Measurements from ENCODE around the gene SPAST.
"Not testable (repeated sequence)": the region's sequence is repeated elsewhere in the genome, so short reads cannot be mapped to it uniquely, and the experiment has no call there.

Gene SPAST

GRCh38 chr2:32063310-32064020 lies at the start of gene SPAST:
Gene SPAST, plus strand, starts transcription at chr2:32063556. Its CDS starts 276 bp downstream, at chr2:32063832.
- DNase-seq = peak; percentile 95

GRCh38 chr2:32018789-32019482 lies 44.4 kb upstream of the SPAST start:
- DNase-seq = not testable (repeated sequence)

GRCh38 chr2:32034198-32034887 lies 29.0 kb upstream of the SPAST start:
- DNase-seq = not testable (repeated sequence)

- DNase-seq = peak; percentile 63
These were observed 23.7 kb upstream of the SPAST start, which contains the start of gene DPY30 for GRCh38 chr2:32039447-32040219. Gene DPY30, minus strand, starts transcription at chr2:32039805. Its CDS starts 349 bp downstream, at chr2:32039456.

GRCh38 chr2:32043561-32043960 lies 19.8 kb upstream of the SPAST start:
- no peak for DNase-seq

GRCh38 chr2:32051836-32052439 lies 11.4 kb upstream of the SPAST start:
- DNase-seq = no peak

- DNase-seq = not testable (repeated sequence)
These were observed 8.8 kb upstream of the SPAST start for GRCh38 chr2:32054583-32054982.

- no peak for DNase-seq
These were observed 5.2 kb upstream of the SPAST start for GRCh38 chr2:32058130-32058529.

GRCh38 chr2:32060266-32060665 lies 3.1 kb upstream of the SPAST start:
- DNase-seq = no peak

GRCh38 chr2:32061430-32061829 lies 1.9 kb upstream of the SPAST start:
- no peak for DNase-seq

GRCh38 chr2:32061973-32062861 lies 1.1 kb upstream of the SPAST start:
- DNase-seq = no peak

- DNase-seq = peak; percentile 13
These were observed 755 bp downstream of the SPAST start for GRCh38 chr2:32064021-32064601.

- no peak for DNase-seq
These were observed 1.4 kb downstream of the SPAST start for GRCh38 chr2:32064713-32065112.

- no peak for DNase-seq
These were observed 4.2 kb downstream of the SPAST start for GRCh38 chr2:32067549-32067948.

- no peak for DNase-seq
These were observed 10.8 kb downstream of the SPAST start for GRCh38 chr2:32074134-32074506.

- no peak for DNase-seq
These were observed 32.3 kb downstream of the SPAST start for GRCh38 chr2:32095671-32096070.

GRCh38 chr2:32108111-32108510 lies 44.8 kb downstream of the SPAST start:
- no peak for DNase-seq

- DNase-seq = no peak
These were observed 54.7 kb downstream of the SPAST start for GRCh38 chr2:32118055-32118454.

- DNase-seq = no peak
These were observed 55.8 kb downstream of the SPAST start for GRCh38 chr2:32119161-32119560.

- no peak for DNase-seq
These were observed 61.3 kb downstream of the SPAST start for GRCh38 chr2:32124660-32125059.

GRCh38 chr2:32128636-32129035 lies 65.3 kb downstream of the SPAST start:
- no peak for DNase-seq

Measured in KG1 (cell line).